ENCODE results near the gene FNDC1.

Gene FNDC1

DNA sequence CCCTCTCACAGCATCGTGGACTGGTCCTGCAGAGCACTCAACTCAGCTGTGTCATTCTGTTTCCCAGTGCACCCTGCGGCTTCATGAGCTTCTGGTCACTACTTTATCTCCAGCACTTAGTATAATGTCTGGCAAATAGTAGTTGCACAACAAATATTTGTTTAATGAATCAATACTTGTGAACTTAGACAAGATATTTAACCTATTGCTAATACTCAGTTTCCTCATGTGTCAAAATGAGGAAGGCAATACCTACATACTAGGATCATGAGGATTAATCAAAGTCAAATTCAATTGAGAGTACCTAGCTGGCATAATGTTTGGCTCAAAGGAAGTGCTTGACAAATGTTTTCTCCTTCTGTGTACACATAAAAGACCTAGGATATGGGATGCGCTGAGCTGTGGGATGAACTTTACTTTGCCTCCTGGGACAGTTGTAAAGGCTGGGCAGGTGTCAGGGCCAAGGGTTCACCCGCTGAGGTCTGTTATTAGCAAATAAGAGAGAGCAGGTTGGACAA, 86.3 kb downstream of the FNDC1 start:
- H3K4me2 ChIP-seq (ENCODE audit: low read length), result no peak overlapping the region
- no peaks in the 10 kb centered on the region for H3K79me2 ChIP-seq (ENCODE audit: insufficient read depth, low read length)
- H3K4me3 ChIP-seq (ENCODE audit: low read depth, low read length, poor library complexity, severe bottlenecking), result no peak overlapping the region
- TF ChIP-seq CTCF (IDR thresholded peaks at IDR 0.05; ENCODE audit: low read length) (no peak), EZH2 (IDR thresholded peaks at IDR 0.05; ENCODE audit: borderline replicate concordance, low read length) (no peak)
- H3K27me3 ChIP-seq (ENCODE audit: insufficient read depth, low read length), result no peaks in the 10 kb centered on the region
- H3K9me3 ChIP-seq (ENCODE audit: low read length), result no peaks in the 10 kb centered on the region
- H3K9ac ChIP-seq (ENCODE audit: low read length), result no peak overlapping the region
- no peaks in the 10 kb centered on the region for H3K36me3 ChIP-seq (ENCODE audit: insufficient read depth, low read length)
- no peaks in the 10 kb centered on the region for H3K9me2 ChIP-seq (ENCODE audit: low read depth, low read length)
- no peak overlapping the region for H3K27ac ChIP-seq (ENCODE audit: low read depth, low read length, poor library complexity, severe bottlenecking)
- H3K4me1 ChIP-seq (ENCODE audit: insufficient read depth, low read length, severe bottlenecking), result no peaks in the 10 kb centered on the region
- H2AFZ ChIP-seq (ENCODE audit: low read length), result no peak overlapping the region
- no peaks in the 10 kb centered on the region for H3F3A ChIP-seq (ENCODE audit: insufficient read depth, low read length)
- no peaks in the 10 kb centered on the region for H4K20me1 ChIP-seq (ENCODE audit: insufficient read depth, low read length)

- H3K79me2 ChIP-seq (ENCODE audit: insufficient read depth, low read length), result no peaks in the 10 kb centered on the region
- TF ChIP-seq EZH2 (IDR thresholded peaks at IDR 0.05; ENCODE audit: borderline replicate concordance, low read length), result no peak
- no peak for TF ChIP-seq CTCF (IDR thresholded peaks at IDR 0.05; ENCODE audit: low read length)
- no peaks in the 10 kb centered on the region for H3F3A ChIP-seq (ENCODE audit: insufficient read depth, low read length)
- H4K20me1 ChIP-seq (ENCODE audit: insufficient read depth, low read length), result no peaks in the 10 kb centered on the region
- H2AFZ ChIP-seq (ENCODE audit: low read length), result no peak overlapping the region
- no peaks in the 10 kb centered on the region for H3K9me2 ChIP-seq (ENCODE audit: low read depth, low read length)
- no peak overlapping the region for H3K9ac ChIP-seq (ENCODE audit: low read length)
- no peak overlapping the region for H3K4me2 ChIP-seq (ENCODE audit: low read length)
- no peaks in the 10 kb centered on the region for H3K9me3 ChIP-seq (ENCODE audit: low read length)
- H3K4me3 ChIP-seq (ENCODE audit: low read depth, low read length, poor library complexity, severe bottlenecking), result no peak overlapping the region
- H3K27me3 ChIP-seq (ENCODE audit: insufficient read depth, low read length), result no peaks in the 10 kb centered on the region
- no peaks in the 10 kb centered on the region for H3K36me3 ChIP-seq (ENCODE audit: insufficient read depth, low read length)
- H3K27ac ChIP-seq (ENCODE audit: low read depth, low read length, poor library complexity, severe bottlenecking), result no peak overlapping the region
- H3K4me1 ChIP-seq (ENCODE audit: insufficient read depth, low read length, severe bottlenecking), result no peaks in the 10 kb centered on the region
Measured at GRCh38 chr6:159256128-159256527, 86.9 kb downstream of the FNDC1 start.

- Histone ChIP-seq H3K4me3 (ENCODE audit: low read depth, low read length, poor library complexity, severe bottlenecking) (no peak overlapping the region), H3K27me3 (ENCODE audit: insufficient read depth, low read length) (no peaks in the 10 kb centered on the region), H3K27ac (ENCODE audit: low read depth, low read length, poor library complexity, severe bottlenecking) (no peak overlapping the region), H3K4me1 (ENCODE audit: insufficient read depth, low read length, severe bottlenecking) (no peaks in the 10 kb centered on the region), H4K20me1 (ENCODE audit: insufficient read depth, low read length) (no peaks in the 10 kb centered on the region), H2AFZ (ENCODE audit: low read length) (no peak overlapping the region), H3K36me3 (ENCODE audit: insufficient read depth, low read length) (no peaks in the 10 kb centered on the region), H3F3A (ENCODE audit: insufficient read depth, low read length) (no peaks in the 10 kb centered on the region), H3K9me3 (ENCODE audit: low read length) (no peaks in the 10 kb centered on the region), H3K9ac (ENCODE audit: low read length) (no peak overlapping the region), H3K9me2 (ENCODE audit: low read depth, low read length) (no peaks in the 10 kb centered on the region), H3K4me2 (ENCODE audit: low read length) (no peak overlapping the region), H3K79me2 (ENCODE audit: insufficient read depth, low read length) (no peaks in the 10 kb centered on the region)
- TF ChIP-seq EZH2 (IDR thresholded peaks at IDR 0.05; ENCODE audit: borderline replicate concordance, low read length), result no peak
- TF ChIP-seq CTCF (IDR thresholded peaks at IDR 0.05; ENCODE audit: low read length), result no peak
Measured at GRCh38 chr6:159257846-159258245, 88.6 kb downstream of the FNDC1 start.
